Hindlimb muscle (tissue), 1 donor: ENCODE data around the gene TNIP3. TPM values are rescaled to one million over a fixed set of nuclear protein-coding genes. Genes with fewer than 3 reads are reported as not detected.

ENCODE experiments used
- polyA plus RNA-seq: library from polyadenylated mRNA; unstranded; fragments of 120-200 nt; gene quantifications from one replicate; pipeline ENCODE4 v1.2.1, GENCODE V29; 2013; ENCODE audit not compliant: insufficient read length

The TNIP3 gene
- polyA plus RNA-seq, 1 donor: 0.15 TPM

Other genes starting within 250 kb of the TNIP3 start
- 10.0 TPM for gene PRDM5, start 241.6 kb downstream of the TNIP3 start, polyA plus RNA-seq
- 6.8 TPM for gene NDNF, start 91.8 kb downstream of the TNIP3 start, polyA plus RNA-seq
- 0.97 TPM for gene QRFPR, start 216.7 kb upstream of the TNIP3 start, polyA plus RNA-seq